Thyroid gland (tissue), 4 donors: ENCODE data around the gene IL1RL1. TPM values are rescaled to one million over a fixed set of nuclear protein-coding genes. Genes with fewer than 3 reads are reported as not detected.

Experiments used
- DNase-seq, 2 donors: peaks; one replicate each; pipeline ENCODE4 v3.0.0-alpha.2; 2019
- H3K27ac ChIP-seq, 3 donors: fragments of 200-600 bp; sonication (generic); 1 replicate in 2 of 3; 2 replicates in 1 of 3; pipeline ENCODE4 v1.5.1; 2016 to 2019; ENCODE audit warnings: mild to moderate bottlenecking in 1 of 3, moderate library complexity in 1 of 3
- H3K27me3 ChIP-seq: fragments of 200-600 bp; sonication (generic); one replicate; pipeline ENCODE4 v1.5.1; 2019
- H3K36me3 ChIP-seq, 2 donors: fragments of 200-600 bp; sonication (generic); one replicate each; pipeline ENCODE4 v1.5.1; 2016 to 2019
- H3K4me1 ChIP-seq, 2 donors: fragments of 200-600 bp; sonication (generic); one replicate each; pipeline ENCODE4 v1.5.1; 2017 to 2019
- H3K4me3 ChIP-seq, 3 donors: fragments of 200-600 bp; sonication (generic); replicated peaks in 1 of 3; 1 replicate in 2 of 3; 2 replicates in 1 of 3; pipeline ENCODE4 v1.5.1; 2016; ENCODE audit warnings: mild to moderate bottlenecking in 1 of 3
- H3K9me3 ChIP-seq: fragments of 200-600 bp; sonication (generic); one replicate; pipeline ENCODE4 v1.5.1; 2017
- CTCF ChIP-seq, 6 experiments: fragments of 200-600 bp in 3 of 6; fragments of 450-650 bp in 3 of 6; sonication (generic) in 3 of 6; IDR thresholded peaks; one replicate each; pipeline ENCODE4 v1.5.1; 2016 to 2019; ENCODE audit warnings: antibody characterized with exemption in 6 of 6, mild to moderate bottlenecking in 2 of 6, inconsistent platforms in 1 of 6, moderate library complexity in 1 of 6
- POLR2A ChIP-seq, 2 donors: fragments of 450-650 bp; IDR thresholded peaks; one replicate each; pipeline ENCODE4 v1.6.1; 2017; ENCODE audit warnings: antibody characterized with exemption in 2 of 2, mild to moderate bottlenecking in 2 of 2, moderate library complexity in 1 of 2
- WGBS, 2 donors: methylation state at CpG; one replicate each; pipeline ENCODE4 v1.1.5; 2017; 5-methylcytosine and 5-hydroxymethylcytosine counted together
- intact Hi-C: fragments of 100-400 bp; cut with DNase I; formaldehyde crosslinking; loops from one replicate; pipeline ENCODE4 v1.15.1; 2023
- total RNA-seq, 4 donors: library from RNA; depleted of rRNA; stranded (reverse); fragments of >200 nt; gene quantifications; one replicate each; pipeline ENCODE4 v1.2.3, GENCODE V29; 2016

Gene IL1RL1
- total RNA-seq, 4 donors from 2014 or later: 1.0 to 5.0 (median 3.1) TPM

- no peak for TF ChIP-seq CTCF (IDR thresholded peaks at IDR 0.05)
- Histone ChIP-seq H3K27me3 (no peaks in the 10 kb centered on the region), H3K9me3 (no peaks in the 10 kb centered on the region), H3K27ac (no peak overlapping the region), H3K4me3 (no peak overlapping the region), H3K4me1 (no peaks in the 10 kb centered on the region), H3K36me3 (no peaks in the 10 kb centered on the region)
- intact Hi-C loops: no loop called here
- 94 to 99% methylated on average over 2 of the region's 2 CpGs for WGBS, 2 donors
- no peak for DNase-seq
These were observed 34.7 kb upstream of the IL1RL1 start for GRCh38 chr2:102276549-102277201.

- no peak overlapping the region for H3K27ac ChIP-seq
- 48 to 79% methylated on average over 1 of the region's 1 CpG for WGBS, 2 donors
- TF ChIP-seq POLR2A (IDR thresholded peaks at IDR 0.05) (no peak), CTCF (IDR thresholded peaks at IDR 0.05) (no peak)
- no peak overlapping the region for H3K4me3 ChIP-seq
- H3K36me3 ChIP-seq: no peaks in the 10 kb centered on the region
- no peak for DNase-seq
- no peaks in the 10 kb centered on the region for H3K9me3 ChIP-seq
- no peaks in the 10 kb centered on the region for H3K4me1 ChIP-seq
- no peaks in the 10 kb centered on the region for H3K27me3 ChIP-seq
- intact Hi-C loops: no loop called here
These were observed 34.1 kb upstream of the IL1RL1 start for GRCh38 chr2:102277202-102277700.

GRCh38 chr2:102278720-102279390 lies 32.5 kb upstream of the IL1RL1 start:
- 85 to 94% methylated on average over 3 of the region's 3 CpGs for WGBS, 2 donors
- no peaks in the 10 kb centered on the region for H3K27me3 ChIP-seq
- no peaks in the 10 kb centered on the region for H3K9me3 ChIP-seq
- H3K4me1 ChIP-seq: no peaks in the 10 kb centered on the region
- intact Hi-C loops: no loop called here
- TF ChIP-seq CTCF (IDR thresholded peaks at IDR 0.05) (no peak), POLR2A (IDR thresholded peaks at IDR 0.05) (no peak)
- H3K36me3 ChIP-seq: no peaks in the 10 kb centered on the region
- H3K4me3 ChIP-seq: no peak overlapping the region
- DNase-seq: no peak
- H3K27ac ChIP-seq: no peak overlapping the region

GRCh38 chr2:102279391-102279735 lies 32.0 kb upstream of the IL1RL1 start:
- Histone ChIP-seq H3K9me3 (no peaks in the 10 kb centered on the region), H3K4me3 (no peak overlapping the region), H3K4me1 (no peaks in the 10 kb centered on the region), H3K27me3 (no peaks in the 10 kb centered on the region), H3K36me3 (no peaks in the 10 kb centered on the region), H3K27ac (no peak overlapping the region)
- intact Hi-C loops: no loop called here
- WGBS, 2 donors: 88 to 95% methylated on average over 1 of the region's 1 CpG
- no peak for DNase-seq
- TF ChIP-seq CTCF (IDR thresholded peaks at IDR 0.05) (no peak), POLR2A (IDR thresholded peaks at IDR 0.05) (no peak)

- Histone ChIP-seq H3K4me3 (no peak overlapping the region), H3K27ac (no peak overlapping the region), H3K9me3 (no peaks in the 10 kb centered on the region), H3K27me3 (no peaks in the 10 kb centered on the region), H3K4me1 (no peaks in the 10 kb centered on the region), H3K36me3 (no peaks in the 10 kb centered on the region)
- TF ChIP-seq CTCF (IDR thresholded peaks at IDR 0.05): no peak
- TF ChIP-seq POLR2A (IDR thresholded peaks at IDR 0.05): no peak
- no peak for DNase-seq
- 68 to 77% methylated on average over 2 of the region's 2 CpGs for WGBS, 2 donors
- intact Hi-C loops: no loop called here
These were observed 28.7 kb upstream of the IL1RL1 start for GRCh38 chr2:102282678-102283091.
